ENCODE data around the gene TPSAB1.
"Not testable (repeated sequence)": the region's sequence is repeated elsewhere in the genome, so short reads cannot be mapped to it uniquely, and the experiment has no call there.

Gene TPSAB1

GRCh38 chr16:1245452-1246020 lies 5.0 kb downstream of the TPSAB1 start:
- no peak for DNase-seq (ENCODE audit: low read depth in 2 of 2, low spot score in 1 of 2)

GRCh38 chr16:1247903-1248537 lies 7.5 kb downstream of the TPSAB1 start:
- not testable (repeated sequence) for DNase-seq (ENCODE audit: low read depth in 2 of 2, low spot score in 1 of 2)

- not testable (repeated sequence) for DNase-seq (ENCODE audit: low read depth in 2 of 2, low spot score in 1 of 2)
Measured at GRCh38 chr16:1249031-1249755, 8.7 kb downstream of the TPSAB1 start.

- not testable (repeated sequence) for DNase-seq (ENCODE audit: low read depth in 2 of 2, low spot score in 1 of 2)
Measured at GRCh38 chr16:1253701-1254364, 13.3 kb downstream of the TPSAB1 start.

GRCh38 chr16:1254821-1255220 lies 14.3 kb downstream of the TPSAB1 start:
- DNase-seq (ENCODE audit: low read depth in 2 of 2, low spot score in 1 of 2) = not testable (repeated sequence)

GRCh38 chr16:1255276-1256122 lies 15.0 kb downstream of the TPSAB1 start, which contains the start of gene TPSD1:
TSS of gene TPSD1 (plus strand) at chr16:1256069. CDS start at chr16:1256281, 212 bp downstream.
- not testable (repeated sequence) for DNase-seq (ENCODE audit: low read depth in 2 of 2, low spot score in 1 of 2)

- not testable (repeated sequence) for DNase-seq (ENCODE audit: low read depth in 2 of 2, low spot score in 1 of 2)
Measured at GRCh38 chr16:1256296-1256873, 15.9 kb downstream of the TPSAB1 start.

GRCh38 chr16:1256874-1257322 lies 16.4 kb downstream of the TPSAB1 start:
- DNase-seq (ENCODE audit: low read depth in 2 of 2, low spot score in 1 of 2) = no peak

GRCh38 chr16:1257561-1258224 lies 17.2 kb downstream of the TPSAB1 start:
- no peak for DNase-seq (ENCODE audit: low read depth in 2 of 2, low spot score in 1 of 2)

GRCh38 chr16:1258225-1258600 lies 17.7 kb downstream of the TPSAB1 start:
- no peak for DNase-seq (ENCODE audit: low read depth in 2 of 2, low spot score in 1 of 2)

GRCh38 chr16:1258906-1259759 lies 18.6 kb downstream of the TPSAB1 start:
- no peak for DNase-seq (ENCODE audit: low read depth in 2 of 2, low spot score in 1 of 2)

GRCh38 chr16:1259760-1260068 lies 19.2 kb downstream of the TPSAB1 start:
- no peak for DNase-seq (ENCODE audit: low read depth in 2 of 2, low spot score in 1 of 2)

GRCh38 chr16:1260101-1260680 lies 19.7 kb downstream of the TPSAB1 start:
- DNase-seq (ENCODE audit: low read depth in 2 of 2, low spot score in 1 of 2) = no peak

- DNase-seq (ENCODE audit: low read depth in 2 of 2, low spot score in 1 of 2) = no peak
Measured at GRCh38 chr16:1261131-1261892, 20.8 kb downstream of the TPSAB1 start.

- no peak for DNase-seq (ENCODE audit: low read depth in 2 of 2, low spot score in 1 of 2)
Measured at GRCh38 chr16:1262210-1262845, 21.8 kb downstream of the TPSAB1 start.

GRCh38 chr16:1262846-1263221 lies 22.3 kb downstream of the TPSAB1 start:
- no peak for DNase-seq (ENCODE audit: low read depth in 2 of 2, low spot score in 1 of 2)

GRCh38 chr16:1263591-1264344 lies 23.3 kb downstream of the TPSAB1 start:
- DNase-seq (ENCODE audit: low read depth in 2 of 2, low spot score in 1 of 2) = no peak

Data from stimulated activated CD8-positive, alpha-beta memory T cell treated with anti-CD3 and anti-CD28 coated beads, Interleukin-4, amount 100 ng/mL, for 1 hour (primary cell).